ENCODE results near the gene RERE. TPM values are rescaled to one million over a fixed set of nuclear protein-coding genes. Genes with fewer than 3 reads are reported as not detected.

The RERE gene
- total RNA-seq, 1 experiment from 2014 or later, result 73.4 TPM

GRCh38 chr1:8337776-8338525, 479.5 kb downstream of the RERE start:
- Histone ChIP-seq H3K79me2 (ENCODE audit: low read depth) (no peaks in the 10 kb centered on the region), H3K4me2 (no peak overlapping the region), H2AFZ (no peak overlapping the region), H3K27me3 (ENCODE audit: insufficient read depth, low read depth) (no peaks in the 10 kb centered on the region), H3K4me1 (replicated peaks; ENCODE audit: insufficient read depth) (peaks cover 2% of the 10 kb centered on the region), H3F3A (ENCODE audit: insufficient read depth, low read depth) (no peaks in the 10 kb centered on the region), H3K9me3 (ENCODE audit: insufficient read depth, low read depth) (no peaks in the 10 kb centered on the region), H4K20me1 (ENCODE audit: insufficient read depth) (no peaks in the 10 kb centered on the region), H3K36me3 (ENCODE audit: low read depth) (no peaks in the 10 kb centered on the region), H3K27ac (no peak overlapping the region), H3K9me2 (ENCODE audit: insufficient read depth) (no peaks in the 10 kb centered on the region), H3K4me3 (no peak overlapping the region)
- DNase-seq, result no peak
- intact Hi-C loops (cut with micrococcal nuclease; ENCODE audit: unreplicated experiment), result no loop called here
- no peak for TF ChIP-seq CTCF (conservative IDR thresholded peaks at IDR 0.05)
- ChIA-PET POLR2A (ENCODE audit: unreplicated experiment) (no interaction called here), CTCF (interaction anchor here (0.6 kb wide), 1 partner anchor 84 kb away, joined by 3 read pairs; no protein-coding TSS in a partner anchor)
- BruUV-seq (replicated peaks), result no TSS peak

DNA sequence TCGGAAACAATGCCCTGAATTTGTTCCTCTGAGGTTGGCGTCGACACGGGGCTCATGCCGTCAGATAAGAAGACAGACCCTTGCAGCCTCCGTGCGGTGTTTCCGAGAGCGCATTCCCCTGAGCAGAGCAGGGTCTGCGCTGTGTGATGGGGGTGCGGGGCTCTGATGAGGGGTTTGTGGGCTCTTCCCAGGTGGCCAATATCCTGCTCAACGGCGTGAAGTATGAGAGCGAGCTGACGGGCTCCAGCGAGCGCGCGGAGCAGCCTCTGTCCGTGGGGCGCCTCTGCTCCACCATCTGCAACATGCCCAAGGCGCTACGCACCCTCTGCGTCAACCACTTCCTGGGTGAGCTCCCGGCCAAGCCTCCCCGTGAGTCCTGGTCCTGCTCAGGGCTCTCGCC, 482.2 kb downstream of the RERE start:
- Histone ChIP-seq H4K20me1 (ENCODE audit: insufficient read depth) (no peaks in the 10 kb centered on the region), H3K27ac (no peak overlapping the region), H2AFZ (no peak overlapping the region), H3K4me1 (replicated peaks; ENCODE audit: insufficient read depth) (no peaks in the 10 kb centered on the region), H3K9me2 (ENCODE audit: insufficient read depth) (no peaks in the 10 kb centered on the region), H3K79me2 (ENCODE audit: low read depth) (no peaks in the 10 kb centered on the region), H3K27me3 (ENCODE audit: insufficient read depth, low read depth) (no peaks in the 10 kb centered on the region), H3K4me2 (no peak overlapping the region), H3K36me3 (ENCODE audit: low read depth) (no peaks in the 10 kb centered on the region), H3K9me3 (ENCODE audit: insufficient read depth, low read depth) (no peaks in the 10 kb centered on the region), H3F3A (ENCODE audit: insufficient read depth, low read depth) (no peaks in the 10 kb centered on the region), H3K4me3 (no peak overlapping the region)
- TF ChIP-seq EZH2 (IDR thresholded peaks at IDR 0.05; ENCODE audit: low read depth), result no peak
- no peak for TF ChIP-seq CTCF (conservative IDR thresholded peaks at IDR 0.05)
- CTCF ChIA-PET, result no interaction called here
- POLR2A ChIA-PET (ENCODE audit: unreplicated experiment), result no interaction called here
- no TSS peak for BruUV-seq (replicated peaks)
- DNase-seq, result no peak
- intact Hi-C loops (cut with micrococcal nuclease; ENCODE audit: unreplicated experiment), result no loop called here

DNA sequence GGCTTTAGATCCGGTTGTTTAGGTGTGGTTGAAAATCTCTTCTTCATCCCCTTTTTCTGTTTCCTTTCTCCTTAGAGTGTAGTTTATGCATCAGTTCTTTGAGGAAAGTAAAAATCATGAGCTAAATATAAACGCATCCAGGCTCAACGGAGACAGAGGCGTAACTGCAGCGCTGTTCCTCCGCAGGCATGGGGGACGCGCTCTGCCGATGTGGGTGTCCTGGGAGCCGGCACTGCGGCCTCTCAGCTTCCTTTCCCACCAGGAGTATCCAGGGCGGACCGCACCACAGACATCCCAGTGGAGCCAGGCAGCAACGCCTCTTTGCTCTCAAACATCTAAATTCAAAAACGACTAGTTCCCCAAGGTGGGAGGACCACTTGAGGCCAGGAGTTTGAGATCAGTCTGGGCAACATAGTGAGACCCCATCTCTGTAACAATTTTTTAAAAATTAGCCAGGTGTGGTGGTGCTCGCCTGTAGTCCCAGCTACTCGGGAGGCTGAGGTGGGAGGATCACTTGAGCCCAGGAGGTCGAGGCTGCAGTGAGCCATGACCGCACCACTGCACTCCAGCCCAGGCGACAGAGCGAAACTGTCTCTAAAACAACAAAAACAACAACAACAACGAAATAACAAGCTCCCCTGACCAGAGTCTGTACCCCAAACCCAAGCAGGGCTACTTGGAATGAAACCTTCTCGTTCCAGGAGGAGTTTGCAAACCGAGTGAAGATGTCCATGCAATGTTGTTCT, 483.2 kb downstream of the RERE start:
- Histone ChIP-seq H3F3A (ENCODE audit: insufficient read depth, low read depth) (no peaks in the 10 kb centered on the region), H3K9me2 (ENCODE audit: insufficient read depth) (no peaks in the 10 kb centered on the region), H3K36me3 (ENCODE audit: low read depth) (no peaks in the 10 kb centered on the region), H3K79me2 (ENCODE audit: low read depth) (no peaks in the 10 kb centered on the region), H4K20me1 (ENCODE audit: insufficient read depth) (no peaks in the 10 kb centered on the region), H3K4me3 (no peak overlapping the region), H2AFZ (no peak overlapping the region), H3K4me1 (replicated peaks; ENCODE audit: insufficient read depth) (no peaks in the 10 kb centered on the region), H3K9me3 (ENCODE audit: insufficient read depth, low read depth) (no peaks in the 10 kb centered on the region), H3K4me2 (no peak overlapping the region), H3K27me3 (ENCODE audit: insufficient read depth, low read depth) (no peaks in the 10 kb centered on the region), H3K27ac (no peak overlapping the region)
- no TSS peak for BruUV-seq (replicated peaks)
- CTCF ChIA-PET, result no interaction called here
- intact Hi-C loops (cut with micrococcal nuclease; ENCODE audit: unreplicated experiment), result no loop called here
- POLR2A ChIA-PET (ENCODE audit: unreplicated experiment), result no interaction called here
- DNase-seq, result no peak
- TF ChIP-seq EZH2 (IDR thresholded peaks at IDR 0.05; ENCODE audit: low read depth) (no peak), CTCF (conservative IDR thresholded peaks at IDR 0.05) (no peak)

All from PC-9 (cell line).